8988T (cell line): ENCODE data around the gene TSPYL2.

Experiments used
- DNase-seq: peaks from one replicate; pipeline ENCODE4 v3.0.0; 2011

The TSPYL2 gene

DNA sequence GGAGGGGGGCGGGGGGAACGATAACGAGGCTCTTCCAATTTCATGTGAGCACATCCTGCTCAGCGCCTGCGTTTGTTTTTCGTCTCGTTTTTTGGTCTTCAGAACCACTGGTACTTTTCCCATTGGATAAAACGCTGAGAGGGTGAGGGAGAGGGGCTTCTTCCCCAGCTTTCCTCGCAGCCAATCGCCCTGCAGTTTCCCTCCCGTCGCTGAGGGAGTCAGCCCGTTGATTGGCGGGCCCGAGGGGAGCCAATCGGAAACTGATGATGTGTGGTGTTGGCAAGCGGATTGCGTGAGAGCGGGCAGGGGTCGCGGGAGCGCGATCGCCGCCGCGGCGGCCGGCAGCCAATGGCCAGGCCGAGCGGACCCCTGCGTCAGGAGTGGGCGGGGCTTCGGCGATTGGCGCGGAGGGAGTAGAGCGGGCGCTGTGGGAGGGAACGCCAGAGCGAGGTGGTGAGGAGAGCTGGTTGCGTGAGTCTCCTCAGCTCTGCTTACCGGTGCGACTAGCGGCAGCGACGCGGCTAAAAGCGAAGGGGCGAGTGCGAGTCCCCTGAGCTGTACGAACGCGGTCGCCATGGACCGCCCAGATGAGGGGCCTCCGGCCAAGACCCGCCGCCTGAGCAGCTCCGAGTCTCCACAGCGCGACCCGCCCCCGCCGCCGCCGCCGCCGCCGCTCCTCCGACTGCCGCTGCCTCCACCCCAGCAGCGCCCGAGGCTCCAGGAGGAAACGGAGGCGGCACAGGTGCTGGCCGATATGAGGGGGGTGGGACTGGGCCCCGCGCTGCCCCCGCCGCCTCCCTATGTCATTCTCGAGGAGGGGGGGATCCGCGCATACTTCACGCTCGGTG lies at the start of gene TSPYL2:
TSPYL2 (plus strand) TSS at position 443 of the 848 bp plus-strand sequence; CDS start at position 575, 132 bp downstream.
- peak; percentile 75 for DNase-seq

- DNase-seq: no peak
Measured at GRCh38 chrX:53036149-53036548, 46.0 kb upstream of the TSPYL2 start.

- no peak for DNase-seq
Measured at GRCh38 chrX:53039236-53039635, 42.9 kb upstream of the TSPYL2 start.

DNA sequence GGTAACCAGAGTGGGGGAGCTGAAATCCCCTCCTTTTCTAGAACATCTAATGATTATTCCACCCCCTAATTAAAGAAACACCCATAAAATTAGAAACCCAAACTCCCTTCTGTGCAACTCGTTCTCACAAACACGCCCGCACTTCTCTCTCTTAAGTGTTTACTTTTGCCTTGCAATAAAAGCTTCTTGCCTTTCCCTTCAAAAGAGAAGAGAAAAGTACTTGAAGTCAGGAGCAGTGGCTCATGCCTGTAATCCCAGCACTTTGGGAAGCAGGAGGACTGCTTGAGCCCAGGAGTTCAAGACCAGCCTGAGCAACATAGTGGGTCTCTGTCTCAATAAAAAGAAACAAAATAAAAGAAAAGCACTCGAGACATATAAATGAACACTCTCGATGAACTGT lies 37.2 kb upstream of the TSPYL2 start:
- DNase-seq: no peak

DNA sequence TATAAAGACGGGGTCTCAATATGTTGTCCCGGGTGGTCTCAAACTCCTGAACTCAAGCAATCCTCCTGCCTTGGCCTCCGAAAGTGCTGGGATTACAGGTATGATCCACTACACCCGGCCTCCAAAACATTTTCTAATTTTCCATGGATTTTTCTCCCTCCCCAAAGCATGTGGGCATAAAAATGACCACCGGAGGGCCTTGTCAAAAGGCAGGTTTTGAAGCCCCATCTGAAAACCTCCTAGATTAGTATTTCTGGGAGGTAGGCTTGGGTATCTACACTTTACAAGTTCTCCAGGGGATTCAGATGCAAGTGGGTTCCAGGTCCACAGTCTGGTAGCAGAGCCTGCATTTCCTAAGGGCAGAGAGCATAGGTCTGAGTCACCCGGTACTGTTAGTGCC lies 34.9 kb upstream of the TSPYL2 start:
- no peak for DNase-seq

- DNase-seq: peak; percentile 44
Measured at GRCh38 chrX:53048169-53049126, 33.7 kb upstream of the TSPYL2 start, which contains the start of gene GPR173. Gene GPR173, plus strand, starts transcription at chrX:53048789. Its CDS starts 27,833 bp downstream, at chrX:53076622.

GRCh38 chrX:53049127-53049517 lies 33.0 kb upstream of the TSPYL2 start:
- no peak for DNase-seq

DNA sequence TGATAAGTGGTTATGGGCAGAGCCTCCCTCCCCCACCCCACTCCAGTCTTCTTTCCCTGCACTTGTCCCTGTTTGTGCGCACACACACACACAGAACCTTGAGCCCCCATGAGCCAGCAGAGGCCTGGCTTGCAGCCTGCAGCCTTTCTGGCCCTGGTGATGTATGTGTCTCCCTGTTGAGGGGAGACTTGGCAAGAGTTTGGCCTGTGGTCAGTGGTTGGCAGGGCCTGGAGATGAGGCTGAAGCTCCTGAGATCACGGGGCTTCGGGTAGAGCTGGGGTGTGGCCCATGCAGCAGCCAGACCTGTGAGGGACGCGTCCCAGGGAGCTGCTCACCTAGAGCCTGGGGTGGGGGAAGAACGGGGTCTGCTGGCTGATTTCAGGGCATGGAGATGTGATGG lies 31.3 kb upstream of the TSPYL2 start:
- no peak for DNase-seq

- no peak for DNase-seq
Measured at GRCh38 chrX:53055244-53055849, 26.8 kb upstream of the TSPYL2 start.

- DNase-seq: no peak
Measured at GRCh38 chrX:53056292-53056691, 25.9 kb upstream of the TSPYL2 start.

- DNase-seq: no peak
Measured at GRCh38 chrX:53065104-53065503, 17.1 kb upstream of the TSPYL2 start.

GRCh38 chrX:53071064-53071463 lies 11.1 kb upstream of the TSPYL2 start:
- DNase-seq: no peak

- no peak for DNase-seq
Measured at GRCh38 chrX:53071604-53072417, 10.4 kb upstream of the TSPYL2 start.

- no peak for DNase-seq
Measured at GRCh38 chrX:53072418-53073114, 9.6 kb upstream of the TSPYL2 start.

- no peak for DNase-seq
Measured at GRCh38 chrX:53073115-53073586, 9.0 kb upstream of the TSPYL2 start.

DNA sequence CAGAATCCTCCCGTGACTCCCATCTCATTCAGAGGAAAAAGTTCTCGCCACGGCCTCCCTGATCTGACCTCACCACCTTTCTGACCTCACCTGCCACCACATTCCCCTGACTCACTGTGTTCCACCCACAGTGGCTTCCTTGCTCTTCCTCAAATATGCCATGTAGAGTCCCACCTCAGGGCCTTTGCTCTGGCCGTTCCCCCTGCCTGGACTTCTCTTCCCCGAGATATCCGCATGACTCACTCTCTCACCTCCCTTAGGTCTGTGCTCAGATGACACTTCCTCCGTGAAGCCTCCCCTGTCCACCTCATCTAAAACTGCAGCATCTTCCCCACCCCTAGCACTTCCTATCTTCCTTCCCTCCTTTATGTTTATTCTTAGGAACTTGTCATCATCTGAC lies 7.2 kb upstream of the TSPYL2 start:
- no peak for DNase-seq

GRCh38 chrX:53076671-53077070 lies 5.5 kb upstream of the TSPYL2 start:
- DNase-seq: no peak

DNA sequence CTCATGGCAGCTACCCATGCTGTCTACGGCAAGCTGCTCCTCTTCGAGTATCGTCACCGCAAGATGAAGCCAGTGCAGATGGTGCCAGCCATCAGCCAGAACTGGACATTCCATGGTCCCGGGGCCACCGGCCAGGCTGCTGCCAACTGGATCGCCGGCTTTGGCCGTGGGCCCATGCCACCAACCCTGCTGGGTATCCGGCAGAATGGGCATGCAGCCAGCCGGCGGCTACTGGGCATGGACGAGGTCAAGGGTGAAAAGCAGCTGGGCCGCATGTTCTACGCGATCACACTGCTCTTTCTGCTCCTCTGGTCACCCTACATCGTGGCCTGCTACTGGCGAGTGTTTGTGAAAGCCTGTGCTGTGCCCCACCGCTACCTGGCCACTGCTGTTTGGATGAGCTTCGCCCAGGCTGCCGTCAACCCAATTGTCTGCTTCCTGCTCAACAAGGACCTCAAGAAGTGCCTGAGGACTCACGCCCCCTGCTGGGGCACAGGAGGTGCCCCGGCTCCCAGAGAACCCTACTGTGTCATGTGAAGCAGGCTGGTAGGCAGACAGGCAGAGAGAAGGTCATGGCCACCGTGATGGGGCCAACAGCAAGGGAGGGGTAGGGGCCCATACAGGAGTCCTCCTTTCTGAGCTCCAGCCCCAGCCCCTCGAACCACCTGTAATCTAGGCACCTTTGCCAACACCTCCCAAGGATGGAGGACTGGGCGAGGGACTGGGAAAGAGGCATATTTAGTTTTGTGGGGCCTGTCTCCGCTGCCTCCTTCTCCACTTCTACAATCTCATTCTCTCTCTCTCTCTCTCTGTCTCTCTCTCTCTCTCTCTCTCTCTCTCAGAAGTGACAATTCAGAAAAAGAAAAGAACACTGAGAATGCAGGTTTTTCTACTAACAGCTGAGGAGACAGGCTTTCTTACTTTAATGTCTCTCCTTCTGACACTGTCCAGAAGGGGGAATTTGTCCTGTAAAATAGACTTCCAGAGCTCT lies 4.7 kb upstream of the TSPYL2 start:
- no peak for DNase-seq

- DNase-seq: no peak
Measured at GRCh38 chrX:53078943-53079342, 3.2 kb upstream of the TSPYL2 start.
